ENCODE results near the gene DCAF11.

DCAF11 gene

GRCh38 chr14:24160850-24161804, 46.5 kb downstream of the DCAF11 start, which contains the start of gene IRF9:
TSS of gene IRF9 (plus strand) at chr14:24161265. CDS start at chr14:24162145, 880 bp downstream.
- peak; percentile 97 for DNase-seq (ENCODE audit: low read depth, low spot score)

GRCh38 chr14:24162093-24162492, 47.5 kb downstream of the DCAF11 start:
- DNase-seq (ENCODE audit: low read depth, low spot score): no peak

- DNase-seq (ENCODE audit: low read depth, low spot score): no peak
These were observed 50.0 kb downstream of the DCAF11 start for GRCh38 chr14:24164518-24164991.

- DNase-seq (ENCODE audit: low read depth, low spot score): no peak
These were observed 51.2 kb downstream of the DCAF11 start for GRCh38 chr14:24165785-24166184.

- DNase-seq (ENCODE audit: low read depth, low spot score): no peak
These were observed 53.0 kb downstream of the DCAF11 start for GRCh38 chr14:24167469-24168114.

GRCh38 chr14:24171422-24172260, 57.1 kb downstream of the DCAF11 start, which contains the start of gene REC8:
TSS of gene REC8 (plus strand) at chr14:24172080. CDS start at chr14:24172553, 473 bp downstream.
- DNase-seq (ENCODE audit: low read depth, low spot score): peak; percentile 48

GRCh38 chr14:24172261-24172860, 57.8 kb downstream of the DCAF11 start:
- DNase-seq (ENCODE audit: low read depth, low spot score): no peak

- no peak for DNase-seq (ENCODE audit: low read depth, low spot score)
These were observed 58.3 kb downstream of the DCAF11 start for GRCh38 chr14:24172871-24173281.

All from activated CD4-positive, CD25-positive, alpha-beta regulatory T cell treated with anti-CD3 and anti-CD28 coated beads, Interleukin-2, amount 50 U/mL, for 16 hours (primary cell).